T-cell (primary cell): ENCODE measurements around the gene SRI. TPM values are rescaled to one million over a fixed set of nuclear protein-coding genes. Genes with fewer than 3 reads are reported as not detected.

Experiments used
- total RNA-seq, 35 experiments: library from RNA in 6 of 35; stranded (reverse) in 6 of 35; fragments of 120-200 nt in 1 of 35; gene quantifications; one replicate each; pipeline versions ENCODE4 v1.2.1 to v1.2.4 and lab custom pipeline; 2013 to 2026

The SRI gene
- total RNA-seq, 5 donors from 2014 or later (not counting 1 experiment from before 2014, with no cell fraction given), result 58.0 to 67.9 (median 62.8) TPM

Other genes with a start within 250 kb of the SRI start
- gene STEAP4, start 86.9 kb upstream of the SRI start, total RNA-seq, result under 1 TPM in 3 of 5 donors, not detected in 2; 0.10 to 0.20 (median 0.19) TPM